Gastroesophageal sphincter (tissue), 4 donors: ENCODE measurements around the gene KRTAP5-11. TPM values are rescaled to one million over a fixed set of nuclear protein-coding genes. Genes with fewer than 3 reads are reported as not detected.
"Not testable (repeated sequence)": the region's sequence is repeated elsewhere in the genome, so short reads cannot be mapped to it uniquely, and the experiment has no call there.

Experiments used
- ATAC-seq: fragments of 150-250 bp; one replicate; pipeline ENCODE4 v1.9.1; 2016; ENCODE audit warnings: mild to moderate bottlenecking, moderate library complexity
- H3K27ac ChIP-seq, 4 donors: fragments of 200-600 bp; sonication (generic) in 3 of 4; 1 replicate in 3 of 4; 2 replicates in 1 of 4; pipeline ENCODE4 v1.5.1; 2016 to 2019
- H3K27me3 ChIP-seq: fragments of 200-600 bp; sonication (generic); one replicate; pipeline ENCODE4 v1.5.1; 2019
- H3K36me3 ChIP-seq, 2 donors: fragments of 200-600 bp; sonication (generic); one replicate each; pipeline ENCODE4 v1.5.1; 2019; ENCODE audit warnings: control low read depth in 1 of 2
- H3K4me1 ChIP-seq, 3 donors: fragments of 200-600 bp; sonication (generic); 1 replicate in 2 of 3; 2 replicates in 1 of 3; pipeline ENCODE4 v1.5.1; 2016 to 2019; ENCODE audit warnings: control low read depth in 2 of 3
- H3K4me3 ChIP-seq, 2 donors: fragments of 200-600 bp; sonication (generic); one replicate each; pipeline ENCODE4 v1.5.1; 2019; ENCODE audit warnings: mild to moderate bottlenecking in 1 of 2, moderate library complexity in 1 of 2
- H3K9me3 ChIP-seq, 3 donors: fragments of 200-600 bp; sonication (generic); one replicate each; pipeline ENCODE4 v1.5.1; 2017 to 2019; ENCODE audit warnings: control low read depth in 2 of 3
- CTCF ChIP-seq, 4 experiments: fragments of 200-600 bp in 2 of 4; fragments of 450-650 bp in 2 of 4; sonication (generic) in 1 of 4; IDR thresholded peaks; one replicate each; pipeline ENCODE4 v1.5.1; 2017 to 2019; ENCODE audit warnings: antibody characterized with exemption in 4 of 4, mild to moderate bottlenecking in 2 of 4, moderate library complexity in 2 of 4
- EP300 ChIP-seq: sonication (generic); formaldehyde crosslinking; IDR thresholded peaks from one replicate; pipeline ENCODE4 v1.6.1; 2017; ENCODE audit warnings: antibody characterized with exemption, mild to moderate bottlenecking
- POLR2A ChIP-seq, 2 donors: fragments of 450-650 bp; IDR thresholded peaks; one replicate each; pipeline ENCODE4 v1.6.1; 2017; ENCODE audit warnings: antibody characterized with exemption in 2 of 2, mild to moderate bottlenecking in 2 of 2, moderate library complexity in 1 of 2
- POLR2AphosphoS5 ChIP-seq: sonication (generic); formaldehyde crosslinking; IDR thresholded peaks from one replicate; pipeline ENCODE4 v1.6.1; 2017; ENCODE audit warnings: antibody characterized with exemption
- WGBS, 2 donors: methylation state at CpG; one replicate each; pipeline ENCODE4 v1.1.5; 2018; ENCODE audit warnings: low coverage in 1 of 2; 5-methylcytosine and 5-hydroxymethylcytosine counted together
- total RNA-seq, 4 donors: library from RNA; depleted of rRNA; stranded (reverse); fragments of >200 nt; gene quantifications; one replicate each; pipeline ENCODE4 v1.1.0, GENCODE V29; 2016

The KRTAP5-11 gene
- total RNA-seq, 4 donors from 2014 or later, result not detected

DNA sequence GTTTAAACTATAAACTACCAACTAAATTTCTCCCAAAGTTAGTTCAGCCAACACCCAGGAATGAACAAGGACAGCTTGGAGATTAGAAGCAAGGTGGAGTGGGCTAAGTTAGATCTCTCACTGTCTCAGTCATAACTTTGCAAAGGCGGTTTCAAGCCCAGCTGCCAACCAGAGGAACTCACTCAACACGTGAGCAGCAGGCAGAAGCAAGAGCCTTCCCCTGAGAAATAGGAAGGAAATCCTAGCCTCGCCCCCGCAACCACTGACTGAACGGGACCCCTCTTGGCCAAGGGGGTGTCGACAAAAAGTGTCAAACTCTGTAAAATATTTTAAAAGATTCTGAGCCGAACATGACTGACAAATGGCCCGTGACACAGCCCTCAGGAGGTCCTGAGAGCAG lies 38.8 kb downstream of the KRTAP5-11 start:
- TF ChIP-seq EP300 (no peak), CTCF (IDR thresholded peaks at IDR 0.05) (no peak), POLR2A (IDR thresholded peaks at IDR 0.05) (no peak), POLR2AphosphoS5 (no peak)
- ATAC-seq, result no peak
- Histone ChIP-seq H3K27ac (no peak overlapping the region), H3K9me3 (peaks cover 0 to 8% (median 0%) of the 10 kb centered on the region in 3 donors), H3K4me1 (no peaks in the 10 kb centered on the region), H3K36me3 (no peaks in the 10 kb centered on the region), H3K27me3 (peaks cover 42% of the 10 kb centered on the region), H3K4me3 (no peak overlapping the region)
- WGBS, 2 donors, result 51 to 80% methylated on average over 2 to 6 of the region's 8 CpGs

DNA sequence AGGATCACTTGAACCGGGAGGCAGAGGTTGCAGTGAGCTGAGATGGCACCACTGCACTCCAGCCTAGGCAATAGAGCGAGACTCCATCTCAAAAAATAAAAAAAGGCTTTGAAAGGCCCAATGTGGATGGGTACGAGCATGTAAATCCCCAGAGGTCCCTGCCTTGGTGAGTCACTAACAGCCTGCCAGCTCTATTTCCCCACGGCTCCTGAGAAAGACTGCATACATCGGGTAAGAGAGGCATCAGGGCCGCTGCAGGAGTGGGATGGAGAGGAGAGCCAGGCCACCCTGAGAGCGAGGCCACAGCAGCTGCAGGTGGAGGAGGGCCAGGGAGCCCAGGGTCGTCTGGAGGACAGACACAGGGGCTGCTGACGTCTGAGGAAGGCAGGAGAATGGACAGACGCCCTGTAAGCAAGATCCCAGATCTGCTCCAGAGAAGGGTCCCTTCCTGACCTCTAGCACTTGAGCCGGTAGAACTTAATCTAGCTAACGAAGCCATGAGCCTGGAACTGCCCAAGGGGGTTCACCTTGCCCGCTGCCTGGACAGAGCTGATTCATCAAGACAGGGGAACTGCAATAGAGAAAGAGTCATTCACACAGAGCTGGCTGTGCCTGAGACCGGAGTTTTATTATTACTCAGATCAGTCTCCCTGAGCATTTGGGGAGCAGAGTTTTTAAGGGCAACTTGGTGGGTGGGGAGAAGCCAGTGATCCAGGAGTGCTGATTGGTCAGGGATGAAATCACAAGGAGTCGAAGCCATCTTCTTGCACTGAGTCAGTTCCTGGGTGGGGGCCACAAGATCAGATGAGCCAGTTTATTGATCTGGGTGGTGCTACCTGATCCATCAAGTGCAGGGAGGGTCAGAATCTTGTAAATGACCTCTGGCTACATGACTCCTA lies 39.5 kb downstream of the KRTAP5-11 start:
- no peaks in the 10 kb centered on the region for H3K4me1 ChIP-seq
- ATAC-seq, result no peak
- H3K9me3 ChIP-seq, result peaks cover 0 to 8% (median 0%) of the 10 kb centered on the region in 3 donors
- H3K27me3 ChIP-seq, result peaks cover 35% of the 10 kb centered on the region
- TF ChIP-seq CTCF (IDR thresholded peaks at IDR 0.05) (no peak), POLR2A (IDR thresholded peaks at IDR 0.05) (no peak), POLR2AphosphoS5 (no peak), EP300 (no peak)
- WGBS, 2 donors, result 59 to 74% methylated on average over 3 to 11 of the region's 15 CpGs
- H3K36me3 ChIP-seq, result no peaks in the 10 kb centered on the region
- no peak overlapping the region for H3K4me3 ChIP-seq
- no peak overlapping the region for H3K27ac ChIP-seq

GRCh38 chr11:71542382-71542781 lies 40.3 kb downstream of the KRTAP5-11 start:
- Histone ChIP-seq H3K27me3 (peaks cover 28% of the 10 kb centered on the region), H3K4me1 (no peaks in the 10 kb centered on the region), H3K9me3 (peaks cover 0 to 8% (median 0%) of the 10 kb centered on the region in 3 donors), H3K4me3 (no peak overlapping the region), H3K27ac (no peak overlapping the region), H3K36me3 (no peaks in the 10 kb centered on the region)
- TF ChIP-seq POLR2AphosphoS5 (no peak), EP300 (no peak), POLR2A (IDR thresholded peaks at IDR 0.05) (no peak), CTCF (IDR thresholded peaks at IDR 0.05) (no peak)
- WGBS, 2 donors, result 73 to 75% methylated on average over 4 to 7 of the region's 7 CpGs
- no peak for ATAC-seq

GRCh38 chr11:71540521-71541304 lies 42.0 kb downstream of the KRTAP5-11 start:
- 74 to 87% methylated on average over 6 to 9 of the region's 9 CpGs for WGBS, 2 donors
- H3K9me3 ChIP-seq, ATAC-seq, H3K4me3 ChIP-seq, H3K4me1 ChIP-seq, H3K27ac ChIP-seq, H3K36me3 ChIP-seq: not testable (repeated sequence)
- H3K27me3 ChIP-seq, result peaks cover 11% of the 10 kb centered on the region

- H3K27ac ChIP-seq, H3K4me1 ChIP-seq, H3K36me3 ChIP-seq, H3K9me3 ChIP-seq, H3K27me3 ChIP-seq, H3K4me3 ChIP-seq, ATAC-seq: not testable (repeated sequence)
- 90% methylated on average over 7 of the region's 11 CpGs; no CpG with 5 or more reads in 1 of the 2 donors for WGBS, 2 donors
Measured at GRCh38 chr11:71539971-71540370, 42.7 kb downstream of the KRTAP5-11 start.
